ENCODE measurements around the gene PSG2. TPM values are rescaled to one million over a fixed set of nuclear protein-coding genes. Genes with fewer than 3 reads are reported as not detected.
"Not testable (repeated sequence)": the region's sequence is repeated elsewhere in the genome, so short reads cannot be mapped to it uniquely, and the experiment has no call there.

The PSG2 gene
- polyA plus RNA-seq, 1 donor: not detected

GRCh38 chr19:43078311-43078710 lies 4.2 kb downstream of the PSG2 start:
- Histone ChIP-seq H3K27ac (ENCODE audit: low read length) (no peak overlapping the region), H3K27me3 (ENCODE audit: control insufficient read depth, insufficient read depth, low read length) (no peaks in the 10 kb centered on the region)
- DNase-seq: no peak

GRCh38 chr19:43077881-43078280 lies 4.6 kb downstream of the PSG2 start:
- H3K27ac ChIP-seq (ENCODE audit: low read length); H3K27me3 ChIP-seq (ENCODE audit: control insufficient read depth, insufficient read depth, low read length); H3K9me3 ChIP-seq (ENCODE audit: control insufficient read depth, low read depth, low read length); H3K36me3 ChIP-seq (ENCODE audit: control insufficient read depth, insufficient read depth, low read length); H3K4me1 ChIP-seq (ENCODE audit: control insufficient read depth, insufficient read depth, low read length); DNase-seq; H3K4me3 ChIP-seq (ENCODE audit: low read length): not testable (repeated sequence)
- no CpG with 5 or more reads among the region's 4 CpGs for WGBS (ENCODE audit: insufficient coverage, low lambda C conversion rate)

More at GRCh38 chr19:43078311-43078710, 4.2 kb downstream of the PSG2 start:
- Histone ChIP-seq H3K4me3 (ENCODE audit: low read length) (no peak overlapping the region), H3K4me1 (ENCODE audit: control insufficient read depth, insufficient read depth, low read length) (no peaks in the 10 kb centered on the region), H3K9me3 (ENCODE audit: control insufficient read depth, low read depth, low read length) (no peaks in the 10 kb centered on the region), H3K36me3 (ENCODE audit: control insufficient read depth, insufficient read depth, low read length) (no peaks in the 10 kb centered on the region)
- 80% methylated on average over 2 of the region's 4 CpGs for WGBS (ENCODE audit: insufficient coverage, low lambda C conversion rate)

GRCh38 chr19:43062418-43062817 lies 20.1 kb downstream of the PSG2 start:
- not testable (repeated sequence) for H3K36me3 ChIP-seq (ENCODE audit: control insufficient read depth, insufficient read depth, low read length); H3K4me1 ChIP-seq (ENCODE audit: control insufficient read depth, insufficient read depth, low read length); DNase-seq; H3K4me3 ChIP-seq (ENCODE audit: low read length); H3K27me3 ChIP-seq (ENCODE audit: control insufficient read depth, insufficient read depth, low read length); H3K9me3 ChIP-seq (ENCODE audit: control insufficient read depth, low read depth, low read length); H3K27ac ChIP-seq (ENCODE audit: low read length)
- WGBS (ENCODE audit: insufficient coverage, low lambda C conversion rate): 38% methylated on average over 1 of the region's 3 CpGs

GRCh38 chr19:43061326-43061725 lies 21.2 kb downstream of the PSG2 start:
- not testable (repeated sequence) for H3K9me3 ChIP-seq (ENCODE audit: control insufficient read depth, low read depth, low read length); DNase-seq; H3K4me1 ChIP-seq (ENCODE audit: control insufficient read depth, insufficient read depth, low read length); H3K4me3 ChIP-seq (ENCODE audit: low read length); H3K27me3 ChIP-seq (ENCODE audit: control insufficient read depth, insufficient read depth, low read length); H3K36me3 ChIP-seq (ENCODE audit: control insufficient read depth, insufficient read depth, low read length); H3K27ac ChIP-seq (ENCODE audit: low read length)
- no CpG with 5 or more reads among the region's 3 CpGs for WGBS (ENCODE audit: insufficient coverage, low lambda C conversion rate)

GRCh38 chr19:43060254-43060653 lies 22.2 kb downstream of the PSG2 start:
- H3K27ac ChIP-seq (ENCODE audit: low read length): not testable (repeated sequence)
- WGBS (ENCODE audit: insufficient coverage, low lambda C conversion rate): 70% methylated on average over 2 of the region's 3 CpGs

GRCh38 chr19:43059482-43059881 lies 23.0 kb downstream of the PSG2 start:
- not testable (repeated sequence) for H3K36me3 ChIP-seq (ENCODE audit: control insufficient read depth, insufficient read depth, low read length); H3K4me1 ChIP-seq (ENCODE audit: control insufficient read depth, insufficient read depth, low read length); H3K9me3 ChIP-seq (ENCODE audit: control insufficient read depth, low read depth, low read length); DNase-seq; H3K27ac ChIP-seq (ENCODE audit: low read length); H3K4me3 ChIP-seq (ENCODE audit: low read length); H3K27me3 ChIP-seq (ENCODE audit: control insufficient read depth, insufficient read depth, low read length)
- no CpG with 5 or more reads among the region's 2 CpGs for WGBS (ENCODE audit: insufficient coverage, low lambda C conversion rate)

More at GRCh38 chr19:43060254-43060653, 22.2 kb downstream of the PSG2 start:
- not testable (repeated sequence) for H3K9me3 ChIP-seq (ENCODE audit: control insufficient read depth, low read depth, low read length); H3K36me3 ChIP-seq (ENCODE audit: control insufficient read depth, insufficient read depth, low read length); H3K4me3 ChIP-seq (ENCODE audit: low read length); DNase-seq; H3K27me3 ChIP-seq (ENCODE audit: control insufficient read depth, insufficient read depth, low read length); H3K4me1 ChIP-seq (ENCODE audit: control insufficient read depth, insufficient read depth, low read length)

GRCh38 chr19:43058440-43058839 lies 24.1 kb downstream of the PSG2 start:
- not testable (repeated sequence) for H3K27ac ChIP-seq (ENCODE audit: low read length); H3K36me3 ChIP-seq (ENCODE audit: control insufficient read depth, insufficient read depth, low read length); H3K4me1 ChIP-seq (ENCODE audit: control insufficient read depth, insufficient read depth, low read length); H3K9me3 ChIP-seq (ENCODE audit: control insufficient read depth, low read depth, low read length); H3K27me3 ChIP-seq (ENCODE audit: control insufficient read depth, insufficient read depth, low read length); H3K4me3 ChIP-seq (ENCODE audit: low read length); DNase-seq
- WGBS (ENCODE audit: insufficient coverage, low lambda C conversion rate): no CpG with 5 or more reads among the region's 2 CpGs

- not testable (repeated sequence) for H3K36me3 ChIP-seq (ENCODE audit: control insufficient read depth, insufficient read depth, low read length); H3K27me3 ChIP-seq (ENCODE audit: control insufficient read depth, insufficient read depth, low read length)
Observed at GRCh38 chr19:43047966-43048365, 34.5 kb downstream of the PSG2 start.

GRCh38 chr19:43046578-43046977 lies 35.9 kb downstream of the PSG2 start:
- H3K4me1 ChIP-seq (ENCODE audit: control insufficient read depth, insufficient read depth, low read length); H3K27ac ChIP-seq (ENCODE audit: low read length); H3K36me3 ChIP-seq (ENCODE audit: control insufficient read depth, insufficient read depth, low read length); DNase-seq; H3K9me3 ChIP-seq (ENCODE audit: control insufficient read depth, low read depth, low read length); H3K27me3 ChIP-seq (ENCODE audit: control insufficient read depth, insufficient read depth, low read length); H3K4me3 ChIP-seq (ENCODE audit: low read length): not testable (repeated sequence)
- 90% methylated on average over 2 of the region's 2 CpGs for WGBS (ENCODE audit: insufficient coverage, low lambda C conversion rate)

More at GRCh38 chr19:43047966-43048365, 34.5 kb downstream of the PSG2 start:
- not testable (repeated sequence) for H3K4me3 ChIP-seq (ENCODE audit: low read length); H3K27ac ChIP-seq (ENCODE audit: low read length); H3K9me3 ChIP-seq (ENCODE audit: control insufficient read depth, low read depth, low read length); DNase-seq; H3K4me1 ChIP-seq (ENCODE audit: control insufficient read depth, insufficient read depth, low read length)
- WGBS (ENCODE audit: insufficient coverage, low lambda C conversion rate): 83% methylated on average over 1 of the region's 3 CpGs

GRCh38 chr19:43043492-43044180 lies 38.9 kb downstream of the PSG2 start:
- not testable (repeated sequence) for H3K27ac ChIP-seq (ENCODE audit: low read length); H3K27me3 ChIP-seq (ENCODE audit: control insufficient read depth, insufficient read depth, low read length); H3K36me3 ChIP-seq (ENCODE audit: control insufficient read depth, insufficient read depth, low read length); H3K9me3 ChIP-seq (ENCODE audit: control insufficient read depth, low read depth, low read length); DNase-seq; H3K4me1 ChIP-seq (ENCODE audit: control insufficient read depth, insufficient read depth, low read length); H3K4me3 ChIP-seq (ENCODE audit: low read length)
- WGBS (ENCODE audit: insufficient coverage, low lambda C conversion rate): no CpG with 5 or more reads among the region's 1 CpG

GRCh38 chr19:43031645-43032044 lies 50.9 kb downstream of the PSG2 start:
- H3K9me3 ChIP-seq (ENCODE audit: control insufficient read depth, low read depth, low read length); H3K4me1 ChIP-seq (ENCODE audit: control insufficient read depth, insufficient read depth, low read length); H3K27me3 ChIP-seq (ENCODE audit: control insufficient read depth, insufficient read depth, low read length); DNase-seq; H3K4me3 ChIP-seq (ENCODE audit: low read length); H3K27ac ChIP-seq (ENCODE audit: low read length); H3K36me3 ChIP-seq (ENCODE audit: control insufficient read depth, insufficient read depth, low read length): not testable (repeated sequence)
- WGBS (ENCODE audit: insufficient coverage, low lambda C conversion rate): no CpG with 5 or more reads among the region's 2 CpGs
